Subcutaneous adipose tissue (tissue), 4 donors: Measurements from ENCODE around the gene KRT33B. TPM values are rescaled to one million over a fixed set of nuclear protein-coding genes. Genes with fewer than 3 reads are reported as not detected.

Source experiments
- CTCF ChIP-seq: fragments of 450-650 bp; IDR thresholded peaks from one replicate; pipeline ENCODE4 v1.5.1; 2016; ENCODE audit warnings: low read depth, mild to moderate bottlenecking, control low read depth, antibody characterized with exemption, moderate library complexity
- total RNA-seq, 4 donors: library from RNA; depleted of rRNA; stranded (reverse); fragments of >200 nt; gene quantifications; one replicate each; pipeline ENCODE4 v1.1.0, GENCODE V29; 2016

KRT33B gene
- total RNA-seq, 4 donors from 2014 or later, result not detected

- no peak for TF ChIP-seq CTCF
These were observed 35.8 kb downstream of the KRT33B start for GRCh38 chr17:41333836-41334235.

DNA sequence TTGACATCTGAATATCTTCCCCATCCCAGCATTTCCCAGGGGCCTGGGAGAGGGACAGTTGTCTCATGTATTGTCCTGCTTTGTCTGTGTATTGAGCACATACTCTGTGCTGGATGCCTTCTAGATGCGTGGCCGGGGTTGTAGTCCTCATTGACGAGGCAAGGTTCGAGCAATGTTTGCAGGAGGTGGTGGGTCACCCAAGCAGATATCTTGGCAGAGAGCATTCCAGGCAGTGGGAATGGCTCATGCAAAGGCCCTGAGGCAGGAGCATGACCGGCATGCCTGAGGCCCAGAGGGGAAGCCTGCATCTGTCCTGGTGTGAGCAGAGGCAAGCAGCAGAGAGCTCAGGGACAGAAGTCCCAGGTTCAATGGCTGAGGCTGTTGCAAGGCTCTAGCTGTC lies 36.5 kb downstream of the KRT33B start:
- no peak for TF ChIP-seq CTCF

- TF ChIP-seq CTCF, result no peak
These were observed 37.4 kb downstream of the KRT33B start for GRCh38 chr17:41332239-41332638.

DNA sequence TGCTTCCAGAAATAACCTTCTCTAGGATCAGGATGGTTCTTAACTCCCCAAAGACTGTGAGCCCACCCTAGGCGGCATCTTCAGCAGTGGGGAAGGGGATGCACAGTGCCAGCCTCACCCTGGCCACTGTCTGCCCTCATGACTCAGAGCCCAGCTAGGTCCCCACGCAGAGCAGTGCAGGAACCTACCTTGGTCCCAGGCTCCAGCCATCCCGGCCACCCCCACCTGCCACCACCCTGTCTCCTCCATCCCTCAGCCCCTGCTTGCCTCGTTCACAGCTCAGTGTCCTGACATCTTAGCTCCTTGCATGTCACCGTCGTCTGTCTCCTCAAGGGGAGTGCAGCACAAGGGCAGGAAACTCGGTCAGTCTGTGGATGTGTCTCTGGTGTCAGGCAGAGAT lies 38.0 kb downstream of the KRT33B start:
- TF ChIP-seq CTCF, result no peak

- TF ChIP-seq CTCF, result no peak
These were observed 40.2 kb downstream of the KRT33B start for GRCh38 chr17:41329279-41329948.

DNA sequence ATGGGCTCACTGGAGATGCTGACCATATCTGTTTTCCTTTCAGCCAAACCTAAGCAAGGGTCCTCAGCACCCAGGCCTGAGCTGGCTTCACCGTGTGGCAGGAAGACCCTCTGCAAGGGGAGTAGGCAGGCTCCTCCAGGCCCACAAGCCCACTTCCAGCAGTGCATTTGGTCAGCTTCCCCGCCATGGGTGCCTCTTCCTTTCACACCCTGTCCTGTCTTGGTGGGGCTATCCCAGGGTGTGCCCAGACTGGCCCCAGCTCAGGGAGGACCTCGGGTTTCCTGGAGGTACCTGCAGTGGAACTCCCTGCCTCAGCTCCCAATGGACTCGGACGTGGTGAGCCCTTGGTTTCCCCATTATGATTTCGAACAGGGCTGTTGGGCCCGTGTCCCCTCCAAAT lies 41.4 kb downstream of the KRT33B start:
- TF ChIP-seq CTCF, result no peak

- no peak for TF ChIP-seq CTCF
These were observed 42.0 kb downstream of the KRT33B start for GRCh38 chr17:41327411-41328120.
